Measurements from ENCODE around the gene TSPAN33.
"Not testable (repeated sequence)": the region's sequence is repeated elsewhere in the genome, so short reads cannot be mapped to it uniquely, and the experiment has no call there.

Gene TSPAN33

DNA sequence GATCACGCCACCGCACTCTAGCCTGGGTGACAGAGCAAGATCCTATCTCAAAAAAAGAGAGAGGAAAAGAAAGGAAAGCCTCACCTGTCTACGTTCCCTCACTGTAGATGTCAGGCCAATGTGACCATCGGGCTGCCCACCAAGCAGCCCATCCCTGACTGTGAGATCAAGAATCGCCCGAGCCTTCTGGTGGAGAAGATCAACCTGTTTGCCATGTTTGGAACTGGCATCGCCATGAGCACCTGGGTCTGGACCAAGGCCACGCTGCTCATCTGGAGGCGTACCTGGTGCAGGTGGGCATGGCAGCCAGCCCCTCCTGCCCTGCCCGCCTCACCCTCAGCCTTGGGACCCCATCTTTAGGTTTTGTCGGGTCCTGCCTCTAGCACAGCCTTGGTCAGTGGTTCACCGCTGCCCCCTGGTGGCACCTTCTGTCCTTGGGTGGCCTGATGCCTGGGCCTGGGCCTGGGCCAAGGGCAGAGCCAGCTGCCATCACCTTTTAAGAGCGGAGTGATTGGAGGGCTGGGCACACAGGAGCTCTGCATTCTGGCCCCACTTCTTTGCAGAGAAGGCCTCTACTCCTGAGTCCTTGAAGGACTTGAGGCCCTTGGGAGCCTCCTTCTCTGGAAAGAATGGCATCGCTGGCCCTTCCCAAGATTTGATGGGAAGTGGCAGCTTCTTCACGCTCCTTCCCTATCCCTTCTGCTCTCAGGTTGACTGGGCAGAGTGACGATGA, 65.9 kb downstream of the TSPAN33 start:
- DNase-seq = peak; percentile 46

DNA sequence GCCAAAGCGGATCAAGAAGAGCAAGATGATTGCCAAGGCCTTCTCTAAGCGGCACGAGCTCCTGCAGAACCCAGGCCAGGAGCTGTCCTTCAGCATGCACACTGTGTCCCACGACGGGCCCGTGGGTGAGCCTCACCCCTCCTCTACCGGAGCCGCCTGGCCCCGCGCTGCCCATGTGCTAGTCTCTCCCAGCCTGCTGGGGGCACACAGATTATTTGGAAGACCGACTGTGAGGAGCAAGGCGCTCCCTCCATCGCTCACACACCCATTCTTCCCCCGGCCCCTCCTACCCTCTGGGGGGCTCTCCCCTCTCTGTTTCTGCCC, 66.4 kb downstream of the TSPAN33 start:
- DNase-seq = no peak

DNA sequence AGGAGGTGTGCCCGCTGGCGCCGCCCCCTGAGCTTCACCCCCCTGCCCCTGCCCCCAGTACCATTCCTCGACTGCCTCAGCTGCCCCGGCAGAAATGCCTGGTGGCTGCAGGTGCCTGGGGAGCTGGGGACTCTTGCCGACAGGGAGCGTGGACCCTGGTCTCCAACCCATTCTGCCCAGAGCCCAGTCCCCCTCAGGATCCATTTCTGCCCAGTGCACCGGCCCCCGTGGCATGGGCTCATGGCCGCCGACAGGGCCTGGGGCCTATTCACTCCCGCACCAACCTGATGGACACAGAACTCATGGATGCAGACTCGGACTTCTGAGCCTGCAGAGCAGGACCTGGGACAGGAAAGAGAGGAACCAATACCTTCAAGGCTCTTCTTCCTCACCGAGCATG, 67.6 kb downstream of the TSPAN33 start:
- DNase-seq = no peak

DNA sequence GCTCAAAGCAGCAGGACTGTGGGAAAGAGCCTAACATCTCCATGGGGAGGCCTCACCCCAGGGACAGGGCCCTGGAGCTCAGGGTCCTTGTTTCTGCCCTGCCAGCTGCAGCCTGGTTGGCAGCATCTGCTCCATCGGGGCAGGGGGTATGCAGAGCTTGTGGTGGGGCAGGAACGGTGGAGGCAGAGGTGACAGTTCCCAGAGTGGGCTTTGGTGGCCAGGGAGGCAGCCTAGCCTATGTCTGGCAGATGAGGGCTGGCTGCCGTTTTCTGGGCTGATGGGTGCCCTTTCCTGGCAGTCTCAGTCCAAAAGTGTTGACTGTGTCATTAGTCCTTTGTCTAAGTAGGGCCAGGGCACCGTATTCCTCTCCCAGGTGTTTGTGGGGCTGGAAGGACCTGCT, 68.1 kb downstream of the TSPAN33 start:
- DNase-seq = no peak

DNA sequence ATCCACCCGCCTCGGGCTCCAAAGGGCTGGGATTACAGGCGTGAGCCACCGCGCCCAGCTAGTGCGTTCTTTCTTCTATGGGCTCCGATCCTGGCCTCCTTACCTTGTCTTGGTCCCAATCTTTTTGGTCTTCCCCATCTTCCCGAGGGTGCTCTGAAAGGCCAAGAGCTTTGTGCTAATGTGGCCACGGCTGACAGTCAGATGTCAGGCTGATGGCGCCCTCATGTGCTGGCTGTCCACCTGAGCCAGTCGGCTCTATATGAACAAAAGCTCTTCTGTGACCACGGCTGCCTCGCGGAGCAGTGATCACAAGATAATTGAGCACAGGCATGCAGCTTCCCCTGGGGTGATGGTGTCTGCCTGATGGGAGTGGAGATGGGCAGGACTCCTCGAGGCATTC, 69.3 kb downstream of the TSPAN33 start:
- DNase-seq = no peak

DNA sequence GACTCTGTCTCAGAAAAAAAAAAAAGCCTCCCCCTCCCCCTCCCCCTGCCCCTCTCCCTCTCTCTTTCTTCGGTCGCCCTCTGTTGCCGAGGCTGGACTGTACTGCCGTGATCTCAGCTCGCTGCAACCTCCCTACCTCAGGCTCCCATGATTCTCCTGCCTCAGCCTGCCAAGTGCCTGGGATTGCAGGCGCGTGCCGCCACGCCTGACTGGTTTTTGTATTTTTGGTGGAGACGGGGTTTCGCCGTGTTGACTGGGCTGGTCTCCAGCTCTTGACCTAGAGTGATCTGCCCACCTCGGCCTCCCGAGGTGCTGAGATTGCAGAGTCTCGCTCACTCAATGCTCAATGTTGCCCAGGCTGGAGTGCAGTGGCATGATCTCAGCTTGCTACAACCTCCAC, 71.2 kb downstream of the TSPAN33 start:
- DNase-seq = not testable (repeated sequence)

DNA sequence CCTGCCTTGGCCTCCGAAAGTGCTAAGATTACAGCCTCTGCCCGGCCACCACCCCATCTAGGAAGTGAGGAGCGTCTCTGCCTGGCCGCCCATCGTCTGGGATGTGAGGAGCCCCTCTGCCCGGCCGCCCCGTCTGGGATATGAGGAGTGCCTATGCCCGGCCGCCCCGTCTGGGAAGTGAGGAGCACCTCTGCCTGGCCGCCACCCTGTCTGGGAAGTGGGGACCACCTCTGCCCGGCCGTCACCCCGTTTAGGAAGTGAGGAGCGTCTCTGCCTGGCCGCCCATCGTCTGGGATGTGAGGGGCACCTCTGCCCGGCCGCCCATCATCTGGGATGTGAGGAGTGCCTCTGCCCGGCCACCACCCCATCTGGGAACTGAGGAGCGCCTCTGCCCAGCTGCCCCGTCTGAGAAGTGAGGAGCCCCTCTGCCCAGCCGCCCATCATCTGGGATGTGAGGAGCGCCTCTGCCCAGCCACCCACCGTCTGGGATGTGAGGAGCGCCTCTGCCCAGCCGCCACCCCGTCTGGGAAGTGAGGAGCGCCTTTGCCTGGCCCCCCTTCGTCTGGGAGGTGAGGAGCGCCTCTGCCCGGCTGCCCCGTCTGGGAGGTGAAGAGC, 71.7 kb downstream of the TSPAN33 start:
- DNase-seq = not testable (repeated sequence)

DNA sequence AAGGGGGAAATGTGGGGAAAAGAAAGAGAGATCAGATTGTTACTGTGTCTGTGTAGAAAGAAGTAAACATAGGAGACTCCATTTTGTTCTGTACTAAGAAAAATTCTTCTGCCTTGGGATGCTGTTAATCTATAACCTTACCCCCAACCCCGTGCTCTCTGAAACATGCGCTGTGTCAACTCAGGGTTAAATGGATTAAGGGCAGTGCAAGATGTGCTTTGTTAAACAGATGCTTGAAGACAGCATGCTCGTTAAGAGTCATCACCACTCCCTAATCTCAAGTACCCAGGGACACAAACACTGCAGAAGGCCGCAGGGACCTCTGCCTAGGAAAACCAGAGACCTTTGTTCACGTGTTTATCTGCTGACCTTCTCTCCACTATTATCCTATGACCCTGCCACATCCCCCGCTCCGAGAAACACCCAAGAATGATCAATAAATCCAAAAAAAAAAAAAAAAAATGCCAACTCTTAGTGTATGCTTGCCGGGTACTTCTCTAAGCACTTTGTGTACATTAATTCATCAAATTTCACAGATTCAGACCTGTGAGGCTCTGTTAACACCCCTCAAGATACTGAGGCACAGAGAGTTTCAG, 72.4 kb downstream of the TSPAN33 start:
- not testable (repeated sequence) for DNase-seq

DNA sequence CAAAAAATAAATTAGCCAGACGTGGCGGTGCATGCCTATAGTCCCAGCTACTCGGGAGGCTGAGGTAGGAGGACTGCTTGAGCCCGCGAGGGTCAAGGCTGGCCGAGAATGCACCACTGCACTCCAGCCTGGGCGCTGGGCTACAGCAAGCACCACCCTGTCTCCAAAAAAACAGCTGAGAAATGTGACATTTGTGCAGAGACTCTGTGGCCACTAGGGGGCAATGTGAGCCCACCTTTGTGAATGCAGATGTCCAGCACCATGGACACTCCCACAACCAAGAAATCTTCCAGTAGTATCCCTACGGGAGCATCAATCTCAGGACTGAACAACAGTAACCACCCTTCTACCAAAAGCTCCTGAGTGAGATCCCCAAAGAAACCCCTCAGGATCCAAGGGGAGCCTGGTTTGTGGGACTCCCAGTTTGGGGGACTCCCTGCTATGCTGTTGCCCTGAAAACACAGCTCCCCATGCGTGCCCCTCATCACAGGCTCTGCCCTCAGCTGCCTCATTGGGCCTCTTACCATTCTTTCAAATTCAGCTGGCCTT, 74.1 kb downstream of the TSPAN33 start:
- peak; percentile 66 for DNase-seq

DNA sequence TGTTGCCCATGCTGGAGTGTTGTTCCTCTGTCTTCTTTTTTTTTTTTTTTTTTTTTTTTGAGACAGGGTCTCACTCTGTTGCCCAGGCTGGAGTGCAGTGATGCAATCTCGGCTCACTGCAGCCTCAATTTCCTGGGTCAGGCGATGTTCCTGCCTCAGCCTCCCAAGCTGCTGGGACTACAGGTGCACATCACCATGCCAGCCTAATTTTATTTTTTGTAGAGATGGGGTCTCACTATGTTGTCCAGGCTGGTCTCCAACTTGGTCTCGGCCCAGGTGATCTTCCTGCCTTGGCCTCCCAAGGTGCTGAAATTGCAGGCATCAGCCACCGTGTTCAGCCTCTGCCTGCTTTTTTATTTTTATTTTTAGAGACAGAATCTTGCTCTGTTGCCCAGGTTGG, 74.7 kb downstream of the TSPAN33 start:
- not testable (repeated sequence) for DNase-seq
